Nephron progenitor cell (in vitro differentiated cells): ENCODE measurements around the gene TNKS2.

Experiments
- DNase-seq: peaks from one replicate; pipeline ENCODE4 v3.0.0; 2021
- H3K27ac Mint-ChIP-seq: 2 replicates; pipeline ENCODE4 v1.8.0; 2021; ENCODE audit warnings: mild to moderate bottlenecking, moderate library complexity, mixed read lengths
- H3K27me3 Mint-ChIP-seq: 2 replicates; pipeline ENCODE4 v1.8.0; 2021; ENCODE audit warnings: mild to moderate bottlenecking, low read depth, mixed read lengths; ENCODE audit not compliant: poor library complexity
- H3K36me3 Mint-ChIP-seq: 2 replicates; pipeline ENCODE4 v1.8.0; 2021; ENCODE audit warnings: low read depth, mixed read lengths
- H3K4me1 Mint-ChIP-seq: 2 replicates; pipeline ENCODE4 v1.8.0; 2021; ENCODE audit warnings: mixed read lengths
- H3K4me3 Mint-ChIP-seq: 2 replicates; pipeline ENCODE4 v1.8.0; 2021; ENCODE audit warnings: mild to moderate bottlenecking, moderate library complexity, mixed read lengths
- H3K9me3 Mint-ChIP-seq: 2 replicates; pipeline ENCODE4 v1.8.0; 2021; ENCODE audit warnings: mild to moderate bottlenecking, moderate library complexity, mixed read lengths
- TF ChIP-seq, protein P1 (sequence below): fragments of 200-600 bp; sonication (generic); IDR thresholded peaks from 2 replicates; pipeline ENCODE4 v1.5.0; 2021; ENCODE audit warnings: antibody characterized with exemption

TNKS2 gene

DNA sequence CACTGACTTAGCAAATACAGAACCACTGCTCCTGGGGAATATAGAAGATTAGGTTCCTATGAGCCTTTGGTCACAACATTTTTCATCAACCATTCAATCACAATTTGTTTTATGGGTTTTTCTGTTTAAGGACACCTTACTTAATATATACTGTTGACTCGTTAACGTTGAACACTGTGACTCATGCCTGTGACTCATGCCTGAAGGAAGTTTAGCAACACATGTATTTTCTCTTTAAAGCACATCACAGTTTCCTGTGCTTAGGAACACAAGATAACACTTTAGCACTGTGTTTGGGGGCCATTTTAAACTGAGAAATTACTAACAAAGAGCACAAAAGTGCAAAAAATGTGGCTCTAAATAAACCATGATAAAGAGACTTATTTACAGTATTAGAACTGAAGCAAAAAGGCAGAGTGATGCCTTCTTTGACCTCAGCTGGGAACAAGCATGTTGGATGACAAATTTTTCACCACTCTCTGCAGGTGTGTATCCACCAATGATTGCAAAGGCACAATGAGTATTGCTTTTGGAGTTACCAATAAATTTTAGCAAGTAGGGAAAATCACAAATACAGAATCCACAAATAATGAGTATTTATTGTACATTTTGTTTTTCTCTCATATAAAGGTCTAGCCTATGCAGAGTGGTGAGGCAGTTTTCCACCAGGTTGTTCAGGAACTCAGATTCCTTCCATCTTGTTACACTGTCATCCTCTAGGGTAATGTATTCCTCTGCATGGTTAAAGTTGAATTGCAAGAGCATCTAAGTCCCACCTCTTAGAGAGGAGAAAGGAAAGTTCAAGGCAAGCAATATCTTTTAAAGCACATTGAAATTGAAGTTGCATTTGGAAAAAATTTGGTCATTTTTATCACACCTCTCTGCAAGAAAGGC lies 103.8 kb downstream of the TNKS2 start:
- Mint-ChIP-seq H3K36me3 (peaks cover 37% of the 10 kb centered on the region), H3K27ac (peak overlapping the region; percentile 64), H3K27me3 (peaks cover 3% of the 10 kb centered on the region), H3K9me3 (peaks cover 19% of the 10 kb centered on the region), H3K4me1 (peaks cover 21% of the 10 kb centered on the region), H3K4me3 (no peak overlapping the region)
- TF ChIP-seq, protein P1, sequence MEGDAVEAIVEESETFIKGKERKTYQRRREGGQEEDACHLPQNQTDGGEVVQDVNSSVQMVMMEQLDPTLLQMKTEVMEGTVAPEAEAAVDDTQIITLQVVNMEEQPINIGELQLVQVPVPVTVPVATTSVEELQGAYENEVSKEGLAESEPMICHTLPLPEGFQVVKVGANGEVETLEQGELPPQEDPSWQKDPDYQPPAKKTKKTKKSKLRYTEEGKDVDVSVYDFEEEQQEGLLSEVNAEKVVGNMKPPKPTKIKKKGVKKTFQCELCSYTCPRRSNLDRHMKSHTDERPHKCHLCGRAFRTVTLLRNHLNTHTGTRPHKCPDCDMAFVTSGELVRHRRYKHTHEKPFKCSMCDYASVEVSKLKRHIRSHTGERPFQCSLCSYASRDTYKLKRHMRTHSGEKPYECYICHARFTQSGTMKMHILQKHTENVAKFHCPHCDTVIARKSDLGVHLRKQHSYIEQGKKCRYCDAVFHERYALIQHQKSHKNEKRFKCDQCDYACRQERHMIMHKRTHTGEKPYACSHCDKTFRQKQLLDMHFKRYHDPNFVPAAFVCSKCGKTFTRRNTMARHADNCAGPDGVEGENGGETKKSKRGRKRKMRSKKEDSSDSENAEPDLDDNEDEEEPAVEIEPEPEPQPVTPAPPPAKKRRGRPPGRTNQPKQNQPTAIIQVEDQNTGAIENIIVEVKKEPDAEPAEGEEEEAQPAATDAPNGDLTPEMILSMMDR = no peak
- no peak for DNase-seq

DNA sequence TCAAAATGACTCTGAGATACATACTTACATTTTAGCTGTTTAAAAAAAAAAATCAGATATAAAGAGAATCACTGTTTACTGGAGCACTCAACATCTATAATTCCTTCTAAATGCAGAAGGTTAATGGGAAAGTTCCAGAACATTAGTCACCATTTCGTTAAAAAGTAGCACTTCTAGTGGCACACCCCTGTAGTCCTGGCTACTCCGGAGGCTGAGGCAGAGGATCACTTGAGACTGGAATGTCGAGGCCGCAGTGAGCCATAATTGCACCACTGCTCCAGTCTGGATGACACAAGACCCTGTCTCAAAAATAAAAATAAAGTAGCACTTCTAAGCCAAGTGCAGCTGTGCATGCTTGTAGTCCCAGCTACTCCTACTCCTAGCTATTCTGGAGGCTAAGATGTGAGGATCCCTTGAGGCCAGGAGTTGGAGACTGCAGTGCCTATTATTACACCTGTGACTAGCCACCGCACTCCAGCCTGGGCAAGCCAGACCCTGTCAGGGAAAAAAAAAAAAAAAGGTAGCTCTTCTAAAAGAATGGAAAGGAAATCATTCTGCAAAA lies 108.9 kb downstream of the TNKS2 start:
- peaks cover 38% of the 10 kb centered on the region for H3K36me3 Mint-ChIP-seq
- TF ChIP-seq, protein P1 = no peak
- peaks cover 17% of the 10 kb centered on the region for H3K9me3 Mint-ChIP-seq
- no peak overlapping the region for H3K27ac Mint-ChIP-seq
- no peaks in the 10 kb centered on the region for H3K27me3 Mint-ChIP-seq
- H3K4me3 Mint-ChIP-seq = peak overlapping the region; percentile 89
- DNase-seq = no peak
- H3K4me1 Mint-ChIP-seq = peaks cover 35% of the 10 kb centered on the region

DNA sequence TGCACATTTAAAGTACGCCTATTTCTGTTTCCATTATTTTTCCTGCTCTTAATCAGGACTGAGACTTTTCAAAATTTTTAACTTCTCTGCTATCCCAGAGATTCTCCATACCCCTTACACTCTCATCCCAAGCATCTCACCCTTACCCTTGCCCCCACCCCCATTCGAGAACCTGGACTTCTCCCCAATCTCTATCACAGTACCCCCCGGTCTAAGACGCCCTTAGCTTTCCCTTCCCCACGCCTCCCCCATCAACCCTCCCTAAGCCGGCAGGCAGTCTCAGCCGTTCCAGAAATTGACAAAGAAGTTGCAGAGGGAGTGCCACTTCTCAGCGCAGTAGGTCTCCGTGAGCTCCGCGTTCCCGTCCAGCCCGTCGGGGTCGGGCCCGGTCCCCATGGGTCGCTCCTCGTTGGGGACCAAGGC lies 109.7 kb downstream of the TNKS2 start:
- H3K27me3 Mint-ChIP-seq = no peaks in the 10 kb centered on the region
- H3K4me1 Mint-ChIP-seq = peaks cover 30% of the 10 kb centered on the region
- H3K9me3 Mint-ChIP-seq = peaks cover 17% of the 10 kb centered on the region
- H3K27ac Mint-ChIP-seq = peak overlapping the region; percentile 46
- H3K36me3 Mint-ChIP-seq = peaks cover 38% of the 10 kb centered on the region
- H3K4me3 Mint-ChIP-seq = peak overlapping the region; percentile 89
- DNase-seq = no peak
- TF ChIP-seq, protein P1 = no peak

DNA sequence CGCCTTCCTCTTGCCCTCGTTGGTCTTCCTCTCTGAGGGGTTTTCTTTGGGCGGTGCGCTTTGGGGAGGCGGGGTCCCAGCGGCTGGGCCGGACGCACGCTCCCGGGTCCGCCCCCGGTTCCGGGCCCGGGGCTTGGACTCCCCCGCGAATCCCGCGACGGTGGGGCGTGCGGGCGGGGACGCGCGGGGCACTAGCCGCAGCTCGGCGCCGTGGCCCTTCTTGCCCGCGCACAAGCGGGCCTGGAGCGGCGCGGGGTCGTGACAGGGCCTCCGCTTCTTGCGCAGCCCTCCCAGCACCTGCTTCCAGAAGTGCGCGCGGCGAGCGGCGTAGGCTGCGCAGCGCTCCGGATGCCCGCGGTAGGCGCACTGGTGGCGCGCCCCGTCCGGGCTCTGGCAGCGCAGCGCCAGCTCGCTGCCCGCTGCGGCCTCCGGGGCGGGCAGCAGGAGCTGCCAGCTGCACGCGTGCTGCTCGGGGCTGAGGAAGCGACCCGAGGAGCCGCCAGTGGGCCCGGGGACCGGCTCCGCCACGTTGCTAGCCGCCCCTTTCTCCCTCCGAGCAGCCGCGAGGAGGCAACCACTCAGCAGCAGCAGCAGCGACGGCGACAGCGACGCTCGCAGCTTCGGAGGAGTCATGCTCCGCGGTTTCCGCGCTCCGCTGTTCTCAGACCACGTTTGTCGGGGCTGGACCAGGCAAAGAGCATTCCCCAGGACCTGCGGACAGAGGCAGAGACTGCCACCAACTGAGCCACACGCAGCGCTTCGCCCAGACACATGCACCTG lies 110.3 kb downstream of the TNKS2 start:
- peak overlapping the region; percentile 1 for H3K27ac Mint-ChIP-seq
- H3K4me3 Mint-ChIP-seq = peak overlapping the region; percentile 89
- H3K27me3 Mint-ChIP-seq = no peaks in the 10 kb centered on the region
- H3K9me3 Mint-ChIP-seq = peaks cover 17% of the 10 kb centered on the region
- DNase-seq = peak; percentile 76
- TF ChIP-seq, protein P1 = no peak
- peaks cover 30% of the 10 kb centered on the region for H3K4me1 Mint-ChIP-seq
- H3K36me3 Mint-ChIP-seq = peaks cover 38% of the 10 kb centered on the region

DNA sequence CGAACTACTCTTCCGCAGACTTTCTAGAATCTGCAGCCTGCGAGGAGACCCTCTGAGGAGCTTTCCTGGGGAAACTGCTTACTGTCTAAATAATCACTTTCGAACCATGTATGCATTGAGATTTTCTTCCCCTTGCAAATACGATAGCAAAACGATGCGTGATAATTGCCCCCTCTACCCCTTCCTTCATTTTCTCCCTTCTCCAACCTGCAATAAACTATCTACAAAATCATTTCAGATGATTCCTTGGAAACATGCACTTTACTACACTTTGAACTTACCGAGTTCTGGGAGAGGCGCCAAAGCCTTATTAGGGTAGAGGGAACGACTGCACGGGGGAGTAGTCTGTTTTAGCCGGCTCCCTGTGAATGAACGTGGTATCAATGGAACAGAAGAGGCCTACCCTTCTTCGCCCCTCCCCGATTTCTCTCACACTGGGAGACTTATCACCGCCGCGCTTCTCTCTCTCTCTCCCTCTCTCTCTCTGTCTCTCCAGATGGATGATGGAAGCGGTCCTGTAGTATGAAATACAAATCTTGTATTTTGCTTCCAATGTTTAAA lies 111.0 kb downstream of the TNKS2 start, which contains the start of gene FGFBP3:
Gene FGFBP3 (minus strand): TSS at position 370 of the 561 bp plus-strand sequence. CDS start 517 bp downstream, outside the sequence.
- H3K4me1 Mint-ChIP-seq = peaks cover 30% of the 10 kb centered on the region
- TF ChIP-seq, protein P1 = no peak
- peak within 1 kb of the TSS; percentile 86 for H3K4me3 Mint-ChIP-seq
- no peaks in the 10 kb centered on the region for H3K27me3 Mint-ChIP-seq
- peaks cover 38% of the 10 kb centered on the region for H3K36me3 Mint-ChIP-seq
- peak; percentile 60 for DNase-seq
- peaks cover 17% of the 10 kb centered on the region for H3K9me3 Mint-ChIP-seq
- peak within 1 kb of the TSS; percentile 1 for H3K27ac Mint-ChIP-seq
